Measurements from ENCODE around the gene PNPLA5. TPM values are rescaled to one million over a fixed set of nuclear protein-coding genes. Genes with fewer than 3 reads are reported as not detected.

Gene PNPLA5
- polyA plus RNA-seq, 2 of the 4 experiments (the other 2 are of a cell fraction), result not detected

DNA sequence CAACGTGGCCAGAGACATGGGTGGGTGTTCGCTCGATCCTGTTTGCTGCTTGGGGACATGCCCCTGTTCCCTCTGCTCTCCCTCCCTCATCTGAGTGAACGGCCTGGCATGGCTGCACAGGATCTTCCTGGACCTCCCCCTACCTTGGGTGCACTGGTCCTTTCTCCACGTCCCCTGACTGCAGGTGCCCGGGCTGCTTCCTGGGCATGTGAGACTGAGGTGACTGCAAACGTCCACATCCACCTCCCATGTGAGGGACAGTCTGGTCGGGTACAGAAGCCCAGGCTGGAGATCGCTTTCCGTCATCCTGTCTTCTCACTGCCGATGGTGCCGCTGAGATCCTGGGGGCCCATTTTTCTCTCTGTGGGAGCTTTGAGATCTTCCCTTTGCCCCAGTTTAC, 41.3 kb downstream of the PNPLA5 start:
- CTCF ChIA-PET, result interaction anchor here (1.2 to 1.5 kb wide), 2 partner anchors 24 to 50 kb away, joined by 3 to 4 read pairs; no protein-coding TSS in a partner anchor
- H3K9me3 ChIP-seq, result no peaks in the 10 kb centered on the region
- ATAC-seq (no peak), FAIRE-seq (no peak), DNase-seq (ENCODE audit: low read depth in 1 of 2, low spot score in 1 of 2) (no peak)
- TF ChIP-seq MAFK (IDR thresholded peaks at IDR 0.05; ENCODE audit: partially characterized antibody), result no peak
- TF ChIP-seq, protein P1, sequence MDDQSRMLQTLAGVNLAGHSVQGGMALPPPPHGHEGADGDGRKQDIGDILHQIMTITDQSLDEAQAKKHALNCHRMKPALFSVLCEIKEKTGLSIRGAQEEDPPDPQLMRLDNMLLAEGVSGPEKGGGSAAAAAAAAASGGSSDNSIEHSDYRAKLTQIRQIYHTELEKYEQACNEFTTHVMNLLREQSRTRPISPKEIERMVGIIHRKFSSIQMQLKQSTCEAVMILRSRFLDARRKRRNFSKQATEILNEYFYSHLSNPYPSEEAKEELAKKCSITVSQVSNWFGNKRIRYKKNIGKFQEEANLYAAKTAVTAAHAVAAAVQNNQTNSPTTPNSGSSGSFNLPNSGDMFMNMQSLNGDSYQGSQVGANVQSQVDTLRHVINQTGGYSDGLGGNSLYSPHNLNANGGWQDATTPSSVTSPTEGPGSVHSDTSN (IDR thresholded peaks at IDR 0.05), result no peak
- TF ChIP-seq RFX5 (IDR thresholded peaks at IDR 0.05), result no peak
- no peak for TF ChIP-seq NFE2L2 (conservative IDR thresholded peaks at IDR 0.05; ENCODE audit: low read length)
- TF ChIP-seq KDM5A (IDR thresholded peaks at IDR 0.05), result no peak
- no peak for TF ChIP-seq ZNF302 (CRISPR knock-in tag; IDR thresholded peaks at IDR 0.05)
- POLR2A ChIA-PET, result no interaction called here
- H3K27ac ChIP-seq, result no peak overlapping the region
- no peak overlapping the region for H3K4me2 ChIP-seq
- 35% methylated on average over 10 of the region's 12 CpGs for WGBS (ENCODE audit: missing lambda C conversion rate)
- no peaks in the 10 kb centered on the region for H3K4me1 ChIP-seq
- no peak overlapping the region for H3K4me3 ChIP-seq

DNA sequence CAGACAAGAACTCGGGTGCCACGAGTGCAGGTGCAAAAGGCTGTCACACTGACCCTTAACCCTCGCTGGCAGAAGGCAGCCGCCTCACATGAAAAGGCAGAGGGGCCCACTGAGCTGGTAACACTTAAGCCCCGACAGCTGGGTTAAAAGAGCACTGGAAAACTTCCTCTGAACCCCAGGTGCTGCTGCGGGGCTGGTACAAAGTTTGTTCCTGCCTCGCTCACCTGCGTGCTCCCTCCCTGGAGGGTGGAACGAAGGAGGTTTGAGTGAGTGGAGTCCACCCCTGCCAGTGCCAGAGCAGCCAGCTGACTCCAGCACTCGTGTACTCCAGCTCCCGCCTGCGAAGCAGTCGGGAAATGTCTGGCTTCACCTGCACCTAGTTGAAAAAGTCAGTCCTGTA, 42.1 kb downstream of the PNPLA5 start:
- no peaks in the 10 kb centered on the region for H3K4me1 ChIP-seq
- CTCF ChIA-PET, result interaction anchor here (1.5 kb wide), 1 partner anchor 23 kb away, joined by 4 read pairs; no protein-coding TSS in a partner anchor
- no peak overlapping the region for H3K27ac ChIP-seq
- DNase-seq (ENCODE audit: low read depth in 1 of 2, low spot score in 1 of 2) (no peak), FAIRE-seq (no peak), ATAC-seq (no peak)
- no peaks in the 10 kb centered on the region for H3K9me3 ChIP-seq
- TF ChIP-seq JUN (IDR thresholded peaks at IDR 0.05), result no peak
- no peak for TF ChIP-seq HOXB5 (CRISPR knock-in tag; IDR thresholded peaks at IDR 0.05)
- 50% methylated on average over 10 of the region's 13 CpGs for WGBS (ENCODE audit: missing lambda C conversion rate)
- POLR2A ChIA-PET, result no interaction called here
- H3K4me3 ChIP-seq, result no peak overlapping the region
- no peak overlapping the region for H3K4me2 ChIP-seq

DNA sequence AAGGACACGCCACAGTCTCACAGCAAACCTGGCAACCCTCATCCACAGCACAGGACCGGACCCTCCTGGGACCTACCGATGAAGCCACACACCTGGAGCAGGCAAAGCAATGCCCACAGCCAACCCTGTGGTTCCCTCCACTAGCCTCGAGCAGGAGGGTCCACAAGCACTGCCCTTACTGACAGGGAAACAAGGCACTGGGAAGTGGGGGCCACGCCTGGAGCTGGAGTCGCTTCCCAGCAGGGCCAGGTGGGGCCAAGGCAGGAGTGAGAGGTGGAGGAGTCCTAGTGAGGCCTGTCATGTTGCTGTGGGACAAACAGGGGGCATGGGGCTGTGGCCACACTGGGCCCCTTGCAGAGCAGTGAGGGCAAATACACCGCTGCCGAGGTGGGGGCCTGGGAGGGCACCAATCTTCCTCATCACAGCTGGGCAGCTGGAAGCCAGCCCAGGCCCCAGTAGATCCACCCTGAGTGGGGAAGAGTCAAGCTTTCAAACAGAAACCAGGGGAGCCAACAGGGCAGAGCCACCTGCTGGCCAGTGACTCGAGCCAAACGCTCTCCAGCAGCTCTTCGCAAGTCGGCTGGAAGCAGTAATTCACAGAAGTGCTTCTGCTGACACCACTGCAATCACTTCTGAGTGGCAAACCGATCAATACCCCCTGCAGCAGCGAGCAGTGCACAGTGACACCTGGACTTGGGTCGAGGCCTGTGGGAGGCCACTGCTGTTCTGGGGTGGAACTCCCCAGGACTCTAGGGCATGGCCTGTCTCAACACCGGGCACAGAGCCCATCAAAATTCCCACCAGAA, 43.2 kb downstream of the PNPLA5 start:
- FAIRE-seq (no peak), DNase-seq (ENCODE audit: low read depth in 1 of 2, low spot score in 1 of 2) (peak in 1 of 2 experiments; percentile 16), ATAC-seq (peak; percentile 51 to 78; a peak in 3 of 6 replicates)
- Histone ChIP-seq H3K4me3 (no peak overlapping the region), H3K9me3 (no peaks in the 10 kb centered on the region), H3K27ac (no peak overlapping the region), H3K4me2 (no peak overlapping the region), H3K4me1 (no peaks in the 10 kb centered on the region)
- ChIA-PET POLR2A (no interaction called here), CTCF (interaction anchor here (0.6 to 1.1 kb wide), 7 partner anchors 11 to 616 kb away, joined by 3 to 4 read pairs (median 3); no protein-coding TSS in a partner anchor)
- TF ChIP-seq ZC3H11A (IDR thresholded peaks at IDR 0.05) (no peak), SMC3 (IDR thresholded peaks at IDR 0.05) (peak; percentile 28; the same call in 1 of the 3 replicates), EHMT2 (IDR thresholded peaks at IDR 0.05; ENCODE audit: low read depth) (no peak), RAD21 (conservative IDR thresholded peaks at IDR 0.05 in 1 of 2, IDR thresholded peaks at IDR 0.05 in 1 of 2) (peak in 1 of 2 experiments; percentile 12; a peak in 1 of 5 replicates), MAFK (IDR thresholded peaks at IDR 0.05; ENCODE audit: partially characterized antibody) (no peak)
- TF ChIP-seq, protein P2, sequence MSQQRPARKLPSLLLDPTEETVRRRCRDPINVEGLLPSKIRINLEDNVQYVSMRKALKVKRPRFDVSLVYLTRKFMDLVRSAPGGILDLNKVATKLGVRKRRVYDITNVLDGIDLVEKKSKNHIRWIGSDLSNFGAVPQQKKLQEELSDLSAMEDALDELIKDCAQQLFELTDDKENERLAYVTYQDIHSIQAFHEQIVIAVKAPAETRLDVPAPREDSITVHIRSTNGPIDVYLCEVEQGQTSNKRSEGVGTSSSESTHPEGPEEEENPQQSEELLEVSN (IDR thresholded peaks at IDR 0.05; ENCODE audit: borderline replicate concordance, low read depth), result no peak
- TF ChIP-seq, protein P3, sequence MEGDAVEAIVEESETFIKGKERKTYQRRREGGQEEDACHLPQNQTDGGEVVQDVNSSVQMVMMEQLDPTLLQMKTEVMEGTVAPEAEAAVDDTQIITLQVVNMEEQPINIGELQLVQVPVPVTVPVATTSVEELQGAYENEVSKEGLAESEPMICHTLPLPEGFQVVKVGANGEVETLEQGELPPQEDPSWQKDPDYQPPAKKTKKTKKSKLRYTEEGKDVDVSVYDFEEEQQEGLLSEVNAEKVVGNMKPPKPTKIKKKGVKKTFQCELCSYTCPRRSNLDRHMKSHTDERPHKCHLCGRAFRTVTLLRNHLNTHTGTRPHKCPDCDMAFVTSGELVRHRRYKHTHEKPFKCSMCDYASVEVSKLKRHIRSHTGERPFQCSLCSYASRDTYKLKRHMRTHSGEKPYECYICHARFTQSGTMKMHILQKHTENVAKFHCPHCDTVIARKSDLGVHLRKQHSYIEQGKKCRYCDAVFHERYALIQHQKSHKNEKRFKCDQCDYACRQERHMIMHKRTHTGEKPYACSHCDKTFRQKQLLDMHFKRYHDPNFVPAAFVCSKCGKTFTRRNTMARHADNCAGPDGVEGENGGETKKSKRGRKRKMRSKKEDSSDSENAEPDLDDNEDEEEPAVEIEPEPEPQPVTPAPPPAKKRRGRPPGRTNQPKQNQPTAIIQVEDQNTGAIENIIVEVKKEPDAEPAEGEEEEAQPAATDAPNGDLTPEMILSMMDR (IDR thresholded peaks at IDR 0.05), result peak; percentile 31
- WGBS (ENCODE audit: missing lambda C conversion rate), result 41% methylated on average over 9 of the region's 16 CpGs

Measured in A549 (cell line).